ENCODE results near the gene COA5.

COA5 gene

DNA sequence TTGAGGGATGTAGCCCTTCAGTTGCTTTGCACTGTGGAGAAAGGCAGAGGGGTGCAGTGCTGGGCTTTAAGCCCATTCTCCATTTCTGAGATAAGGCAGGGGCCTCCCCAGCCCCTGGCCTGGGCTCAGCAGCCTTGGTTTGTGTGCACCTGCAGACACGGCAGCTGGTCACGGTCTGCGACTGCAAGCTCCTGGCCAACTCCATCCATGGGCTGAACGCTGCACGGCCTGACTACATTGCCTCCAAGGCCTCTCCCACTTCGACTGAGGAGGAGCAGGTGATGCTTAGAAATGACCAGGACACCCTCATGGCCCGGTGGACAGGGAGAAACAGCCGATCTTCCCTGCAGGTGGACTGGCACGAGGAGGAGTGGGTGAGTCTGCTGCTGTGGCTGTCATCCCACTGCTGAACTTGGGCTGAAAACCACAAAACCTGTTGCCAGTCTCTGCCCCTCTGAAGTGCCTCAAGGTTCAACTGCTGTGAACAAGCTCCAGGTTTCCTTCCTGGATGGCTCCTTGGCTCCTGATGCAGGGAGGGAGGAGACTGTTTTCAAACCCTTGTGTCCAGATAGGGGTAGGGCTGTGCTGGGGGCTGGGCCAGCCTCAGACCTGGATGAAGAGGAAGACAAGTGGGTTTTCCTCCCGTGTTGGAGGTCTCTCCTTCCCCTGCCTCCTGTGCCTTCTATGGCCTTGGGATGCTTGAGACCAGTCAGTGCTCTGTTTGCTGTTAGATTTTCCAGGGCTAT, 54.0 kb downstream of the COA5 start:
- DNase-seq (ENCODE audit: insufficient read length, low spot score) (no peak), FAIRE-seq (no peak)

GRCh38 chr2:98552499-98553179, 55.7 kb downstream of the COA5 start:
- no peak for DNase-seq (ENCODE audit: insufficient read length, low spot score)
- FAIRE-seq, result peak; percentile 28

- DNase-seq (ENCODE audit: insufficient read length, low spot score), result no peak
- FAIRE-seq, result no peak
Observed at GRCh38 chr2:98551316-98551715, 57.0 kb downstream of the COA5 start.

GRCh38 chr2:98550165-98550564, 58.1 kb downstream of the COA5 start:
- no peak for FAIRE-seq
- no peak for DNase-seq (ENCODE audit: insufficient read length, low spot score)
